Esophagus squamous epithelium (tissue), 4 donors: Measurements from ENCODE around the gene DRD2.

Source experiments
- CTCF ChIP-seq, 6 experiments: fragments of 450-650 bp in 4 of 6; fragments of 200-600 bp in 2 of 6; sonication (generic) in 2 of 6; IDR thresholded peaks; one replicate each; pipeline ENCODE4 v1.5.1; 2016 to 2019; ENCODE audit warnings: antibody characterized with exemption in 6 of 6, mild to moderate bottlenecking in 4 of 6, moderate library complexity in 4 of 6
- POLR2A ChIP-seq, 4 donors: fragments of 450-650 bp; IDR thresholded peaks; one replicate each; pipeline ENCODE4 v1.6.1; 2017; ENCODE audit warnings: antibody characterized with exemption in 4 of 4, mild to moderate bottlenecking in 4 of 4, moderate library complexity in 3 of 4

GRCh38 chr11:113481672-113482071, 6.5 kb upstream of the DRD2 start:
- TF ChIP-seq CTCF (IDR thresholded peaks at IDR 0.05) (no peak), POLR2A (IDR thresholded peaks at IDR 0.05) (no peak)
